GM12878 (cell line): ENCODE measurements around the gene PDZD7. TPM values are rescaled to one million over a fixed set of nuclear protein-coding genes. Genes with fewer than 3 reads are reported as not detected.

Source experiments
- ATAC-seq: fragments of 200-7000 bp; cut with Tn5 transposase; 3 replicates; pipeline ENCODE4 v1.9.1; 2020; ENCODE audit warnings: mild to moderate bottlenecking, moderate library complexity
- BruUV-seq: library from RNA; stranded (reverse); fragments of 400-500 nt; replicated peaks from 2 replicates; lab custom pipeline; 2021; lab: Mats Ljungman, UMichigan
- CTCF ChIA-PET: fragments of 300-600 bp; sonication (Branson Sonifier 250); formaldehyde crosslinking; extraction: SDS; loops from one replicate; lab custom pipeline; 2021; ENCODE audit warnings: inconsistent platforms; lab: Yijun Ruan, JAX
- POLR2A ChIA-PET: fragments of 350-600 bp; formaldehyde crosslinking; extraction: SDS; loops from one replicate; lab custom pipeline; 2021; ENCODE audit warnings: inconsistent platforms; lab: Charles Lee
- RAD21 ChIA-PET: fragments of 300-600 bp; sonication (Branson Sonifier 250); formaldehyde crosslinking; loops from one replicate; lab custom pipeline; 2023; ENCODE audit warnings: antibody characterized with exemption; ENCODE audit not compliant: unreplicated experiment; lab: Charles Lee
- SMC1A ChIA-PET: fragments of 300-600 bp; sonication (Branson Sonifier 250); formaldehyde crosslinking; loops from one replicate; lab custom pipeline; 2023; ENCODE audit not compliant: unreplicated experiment, uncharacterized antibody; lab: Charles Lee
- DNase-seq: peaks from one replicate; pipeline ENCODE4 v3.0.0-alpha.2; 2011; ENCODE audit warnings: low read depth, low spot score
- FAIRE-seq: peaks from 3 replicates; lab custom pipeline; 2011; peaks lifted over from hg19 to GRCh38; lab: Jason Lieb, UNC
- H2AFZ ChIP-seq: 2 replicates; pipeline ENCODE4 v1.6.0; 2011; ENCODE audit warnings: low read depth, low read length, control low read depth; ENCODE audit not compliant: control insufficient read depth
- H3K27ac ChIP-seq: 2 replicates; pipeline ENCODE4 v1.5.1; 2011; ENCODE audit warnings: control low read depth; ENCODE audit not compliant: control insufficient read depth, insufficient read depth
- H3K27me3 ChIP-seq, 2 experiments: replicated peaks in 1 of 2; 2 replicates each; pipeline versions ENCODE4 v1.6.0 to v1.6.1; 2011; ENCODE audit warnings: low read length in 1 of 2; ENCODE audit not compliant: control insufficient read depth in 2 of 2, insufficient read depth in 2 of 2
- H3K36me3 ChIP-seq, 2 experiments: 2 replicates each; pipeline ENCODE4 v1.5.1; 2011; ENCODE audit warnings: low read length in 1 of 2; ENCODE audit not compliant: control insufficient read depth in 2 of 2, insufficient read depth in 2 of 2
- H3K4me1 ChIP-seq: 2 replicates; pipeline ENCODE4 v1.6.1; 2011; ENCODE audit warnings: mild to moderate bottlenecking, low read length, moderate library complexity, mixed read lengths; ENCODE audit not compliant: control insufficient read depth, insufficient read depth
- H3K4me2 ChIP-seq: 2 replicates; pipeline ENCODE4 v1.6.0; 2011; ENCODE audit warnings: control low read depth; ENCODE audit not compliant: control insufficient read depth, insufficient read depth
- H3K4me3 ChIP-seq: fragments of 200-600 bp; sonication (generic); 2 replicates; pipeline ENCODE4 v1.5.1; 2016
- H3K79me2 ChIP-seq: 2 replicates; pipeline ENCODE4 v1.6.0; 2011; ENCODE audit warnings: low read length; ENCODE audit not compliant: control insufficient read depth, insufficient read depth
- H3K9ac ChIP-seq: 2 replicates; pipeline ENCODE4 v1.8.0; 2011; ENCODE audit warnings: low read length, control low read depth, mixed read lengths; ENCODE audit not compliant: control insufficient read depth, insufficient read depth
- H3K9me3 ChIP-seq: replicated peaks from 3 replicates; pipeline ENCODE4 v1.5.1; 2011; ENCODE audit warnings: mild to moderate bottlenecking, low read length; ENCODE audit not compliant: control insufficient read depth, insufficient read depth
- H4K20me1 ChIP-seq: 2 replicates; pipeline ENCODE4 v1.6.0; 2011; ENCODE audit not compliant: control insufficient read depth, insufficient read depth
- CREB1 ChIP-seq: IDR thresholded peaks from 2 replicates; pipeline ENCODE4 v1.6.1; 2012; ENCODE audit warnings: low read depth, mild to moderate bottlenecking, inconsistent platforms
- MEF2A ChIP-seq: IDR thresholded peaks from 2 replicates; pipeline ENCODE4 v1.6.1; 2011; ENCODE audit warnings: low read depth, mild to moderate bottlenecking, low read length, moderate library complexity; ENCODE audit not compliant: insufficient read depth
- NFYA ChIP-seq: IDR thresholded peaks from 2 replicates; pipeline ENCODE4 v1.6.1; 2011; ENCODE audit warnings: low read depth, mild to moderate bottlenecking, low read length, improper control_type of control experiment, borderline replicate concordance
- NRF1 ChIP-seq: conservative IDR thresholded peaks from 2 replicates; pipeline ENCODE4 v1.6.1; 2011; ENCODE audit warnings: mild to moderate bottlenecking, low read depth, low read length, improper control_type of control experiment
- SMAD1 ChIP-seq: fragments of 450-650 bp; IDR thresholded peaks from 2 replicates; pipeline ENCODE4 v1.6.1; 2018; ENCODE audit warnings: mild to moderate bottlenecking, low read depth; ENCODE audit not compliant: partially characterized antibody
- YY1 ChIP-seq: IDR thresholded peaks from 2 replicates; pipeline ENCODE4 v1.6.1; 2011; ENCODE audit warnings: low read depth, mild to moderate bottlenecking, low read length
- ZNF274 ChIP-seq: IDR thresholded peaks from one replicate; pipeline ENCODE4 v1.8.0; 2011; ENCODE audit not compliant: insufficient read length, insufficient read depth
- WGBS: methylation state at CpG from one replicate; pipeline ENCODE4 v1.1.6; 2016; ENCODE audit warnings: low lambda C conversion rate; ENCODE audit not compliant: insufficient replicate concordance, insufficient coverage; ENCODE audit errors: missing lambda C conversion rate; 5-methylcytosine and 5-hydroxymethylcytosine counted together
- in situ Hi-C: fragments of 300-500 bp; cut with MboI; formaldehyde crosslinking; loops from 9 replicates; pipeline ENCODE4 v1.14.3; 2018; ENCODE audit warnings: mixed read lengths
- intact Hi-C: fragments of 100-400 bp; cut with micrococcal nuclease; formaldehyde crosslinking; loops from one replicate; pipeline ENCODE4 v1.14.2; 2022; ENCODE audit not compliant: unreplicated experiment
- polyA plus RNA-seq, 11 experiments: library from polyadenylated mRNA; depleted of rRNA in 4 of 11; unstranded in 6 of 11; stranded (reverse) in 5 of 11; fragments of >200 nt; fragmentation: Nextera tagmentation in 4 of 11; fragmentation: Illumina TruSeq in 1 of 11; extraction: Ambion mirVana in 4 of 11; extraction: Trizol in 1 of 11; gene quantifications; 1 replicate in 1 of 11; 2 replicates in 10 of 11; pipeline versions ENCODE4 v1.2.1 to v1.2.3, GENCODE V29; 2011 to 2016; ENCODE audit warnings: inconsistent platforms in 2 of 11, missing spikeins in 2 of 11, low read depth in 1 of 11
- total RNA-seq, 4 experiments: library from RNA; depleted of rRNA in 3 of 4; stranded (reverse); fragments of >200 nt in 3 of 4; fragmentation: Illumina TruSeq in 1 of 4; extraction: Trizol in 1 of 4; gene quantifications; 2 replicates each; pipeline versions ENCODE4 v1.2.1 to v1.2.3, GENCODE V29; 2013 to 2021
- TF ChIP-seq, protein P1 (sequence below), 3 experiments: IDR thresholded peaks in 2 of 3; conservative IDR thresholded peaks in 1 of 3; 2 replicates each; pipeline ENCODE4 v1.5.1; 2011; ENCODE audit warnings: low read depth in 3 of 3, low read length in 3 of 3, mild to moderate bottlenecking in 3 of 3, control low read depth in 2 of 3, moderate library complexity in 2 of 3, inconsistent platforms in 1 of 3, mixed read lengths in 1 of 3; ENCODE audit not compliant: control insufficient read depth in 2 of 3, insufficient read depth in 1 of 3; ENCODE audit errors: extremely low read depth in 1 of 3
- TF ChIP-seq, protein P2 (sequence below): fragments of 450-650 bp; IDR thresholded peaks from 2 replicates; pipeline ENCODE4 v1.6.1; 2016; ENCODE audit warnings: mild to moderate bottlenecking, moderate library complexity, borderline replicate concordance
- TF ChIP-seq, protein P3 (sequence below): IDR thresholded peaks from 2 replicates; pipeline ENCODE4 v1.6.1; 2011; ENCODE audit warnings: borderline replicate concordance, low read depth, mild to moderate bottlenecking, moderate library complexity, mixed read lengths, low read length; ENCODE audit not compliant: insufficient read depth; ENCODE audit errors: extremely low read length
- TF ChIP-seq, protein P4 (sequence below): fragments of 450-650 bp; IDR thresholded peaks from 2 replicates; pipeline ENCODE4 v1.6.1; 2017; ENCODE audit warnings: mild to moderate bottlenecking

PDZD7 gene
- total and polyA plus RNA-seq, 10 of the 15 experiments (the other 5 are each of a cell fraction or from before 2014, with no cell fraction given): 0.01 to 0.20 (median 0.03) TPM; not detected in 7

DNA sequence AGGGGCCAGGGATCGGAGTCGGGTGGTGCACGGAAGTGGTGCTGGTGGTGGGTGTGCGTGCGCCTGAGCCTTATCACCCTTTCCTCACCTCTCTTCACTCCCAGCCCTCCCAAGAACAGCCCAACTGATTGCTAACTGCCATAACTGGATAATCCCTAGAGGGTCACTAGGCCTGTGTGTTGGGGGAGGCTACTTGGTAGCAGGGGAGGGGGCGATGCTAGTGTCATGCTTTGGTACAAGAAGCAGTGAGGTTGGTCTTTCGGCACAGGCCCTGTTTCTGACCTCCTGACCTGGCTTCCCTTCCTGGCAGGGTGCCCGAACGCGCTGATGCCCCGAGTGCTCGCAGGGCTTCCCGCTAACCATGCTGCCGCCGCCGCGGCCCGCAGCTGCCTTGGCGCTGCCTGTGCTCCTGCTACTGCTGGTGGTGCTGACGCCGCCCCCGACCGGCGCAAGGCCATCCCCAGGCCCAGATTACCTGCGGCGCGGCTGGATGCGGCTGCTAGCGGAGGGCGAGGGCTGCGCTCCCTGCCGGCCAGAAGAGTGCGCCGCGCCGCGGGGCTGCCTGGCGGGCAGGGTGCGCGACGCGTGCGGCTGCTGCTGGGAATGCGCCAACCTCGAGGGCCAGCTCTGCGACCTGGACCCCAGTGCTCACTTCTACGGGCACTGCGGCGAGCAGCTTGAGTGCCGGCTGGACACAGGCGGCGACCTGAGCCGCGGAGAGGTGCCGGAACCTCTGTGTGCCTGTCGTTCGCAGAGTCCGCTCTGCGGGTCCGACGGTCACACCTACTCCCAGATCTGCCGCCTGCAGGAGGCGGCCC is 31.5 kb upstream of the PDZD7 start:
- H3K4me3 ChIP-seq: peak overlapping the region; percentile 95; the same call in 1 of the 2 replicates
- ATAC-seq (peak; percentile 59), FAIRE-seq (no peak), DNase-seq (no peak)
- ChIA-PET RAD21 (interaction anchor here (1.4 to 7.5 kb wide), 5 partner anchors 12 to 64 kb away, joined by 4 to 68 read pairs (median 17); no protein-coding TSS in a partner anchor), POLR2A (interaction anchor here (0.6 to 5.2 kb wide), 7 partner anchors 9 to 1557 kb away, joined by 3 to 42 read pairs (median 6); no protein-coding TSS in a partner anchor), CTCF (interaction anchor here (0.6 to 23.4 kb wide), 8 partner anchors 12 to 1160 kb away, joined by 3 to 885 read pairs (median 8); partner anchors contain the start of genes KAZALD1, PDZD7 and SFXN3), SMC1A (interaction anchor here (1.2 to 2.9 kb wide), 4 partner anchors 11 to 80 kb away, joined by 3 to 16 read pairs (median 7); no protein-coding TSS in a partner anchor)
- peak overlapping the region; percentile 82 for H3K4me2 ChIP-seq
- no peaks in the 10 kb centered on the region for H3K36me3 ChIP-seq
- in situ Hi-C loops: no loop called here
- peak overlapping the region; percentile 98 for H3K27ac ChIP-seq
- peaks cover 2 to 3% of the 10 kb centered on the region in 2 experiments; a peak in 1 of 4 replicates for H3K27me3 ChIP-seq
- H3K9ac ChIP-seq: peak overlapping the region; percentile 98
- H3K4me1 ChIP-seq: peaks cover 42% of the 10 kb centered on the region
- H2AFZ ChIP-seq: peak overlapping the region; percentile 84
- H4K20me1 ChIP-seq: no peaks in the 10 kb centered on the region
- H3K9me3 ChIP-seq: no peaks in the 10 kb centered on the region
- intact Hi-C loops: no loop called here
- H3K79me2 ChIP-seq: peaks cover 20% of the 10 kb centered on the region
- 22% methylated on average over 53 of the region's 63 CpGs for WGBS
- BruUV-seq: no TSS peak
- TF ChIP-seq, protein P1, sequence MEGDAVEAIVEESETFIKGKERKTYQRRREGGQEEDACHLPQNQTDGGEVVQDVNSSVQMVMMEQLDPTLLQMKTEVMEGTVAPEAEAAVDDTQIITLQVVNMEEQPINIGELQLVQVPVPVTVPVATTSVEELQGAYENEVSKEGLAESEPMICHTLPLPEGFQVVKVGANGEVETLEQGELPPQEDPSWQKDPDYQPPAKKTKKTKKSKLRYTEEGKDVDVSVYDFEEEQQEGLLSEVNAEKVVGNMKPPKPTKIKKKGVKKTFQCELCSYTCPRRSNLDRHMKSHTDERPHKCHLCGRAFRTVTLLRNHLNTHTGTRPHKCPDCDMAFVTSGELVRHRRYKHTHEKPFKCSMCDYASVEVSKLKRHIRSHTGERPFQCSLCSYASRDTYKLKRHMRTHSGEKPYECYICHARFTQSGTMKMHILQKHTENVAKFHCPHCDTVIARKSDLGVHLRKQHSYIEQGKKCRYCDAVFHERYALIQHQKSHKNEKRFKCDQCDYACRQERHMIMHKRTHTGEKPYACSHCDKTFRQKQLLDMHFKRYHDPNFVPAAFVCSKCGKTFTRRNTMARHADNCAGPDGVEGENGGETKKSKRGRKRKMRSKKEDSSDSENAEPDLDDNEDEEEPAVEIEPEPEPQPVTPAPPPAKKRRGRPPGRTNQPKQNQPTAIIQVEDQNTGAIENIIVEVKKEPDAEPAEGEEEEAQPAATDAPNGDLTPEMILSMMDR (IDR thresholded peaks at IDR 0.05 in 2 of 3, conservative IDR thresholded peaks at IDR 0.05 in 1 of 3; ENCODE audit: control insufficient read depth in 2 of 3, extremely low read depth in 1 of 3, insufficient read depth in 1 of 3, low read depth in 3 of 3, low read length in 3 of 3): peak; percentile 57 to 73 (median 61); a peak in 5 of 6 replicates
- TF ChIP-seq ZNF274 (no peak), CREB1 (no peak), NRF1 (no peak), NFYA (no peak), SMAD1 (no peak), YY1 (peak; percentile 47; the same call in 1 of the 2 replicates), MEF2A (no peak)
- TF ChIP-seq, protein P2, sequence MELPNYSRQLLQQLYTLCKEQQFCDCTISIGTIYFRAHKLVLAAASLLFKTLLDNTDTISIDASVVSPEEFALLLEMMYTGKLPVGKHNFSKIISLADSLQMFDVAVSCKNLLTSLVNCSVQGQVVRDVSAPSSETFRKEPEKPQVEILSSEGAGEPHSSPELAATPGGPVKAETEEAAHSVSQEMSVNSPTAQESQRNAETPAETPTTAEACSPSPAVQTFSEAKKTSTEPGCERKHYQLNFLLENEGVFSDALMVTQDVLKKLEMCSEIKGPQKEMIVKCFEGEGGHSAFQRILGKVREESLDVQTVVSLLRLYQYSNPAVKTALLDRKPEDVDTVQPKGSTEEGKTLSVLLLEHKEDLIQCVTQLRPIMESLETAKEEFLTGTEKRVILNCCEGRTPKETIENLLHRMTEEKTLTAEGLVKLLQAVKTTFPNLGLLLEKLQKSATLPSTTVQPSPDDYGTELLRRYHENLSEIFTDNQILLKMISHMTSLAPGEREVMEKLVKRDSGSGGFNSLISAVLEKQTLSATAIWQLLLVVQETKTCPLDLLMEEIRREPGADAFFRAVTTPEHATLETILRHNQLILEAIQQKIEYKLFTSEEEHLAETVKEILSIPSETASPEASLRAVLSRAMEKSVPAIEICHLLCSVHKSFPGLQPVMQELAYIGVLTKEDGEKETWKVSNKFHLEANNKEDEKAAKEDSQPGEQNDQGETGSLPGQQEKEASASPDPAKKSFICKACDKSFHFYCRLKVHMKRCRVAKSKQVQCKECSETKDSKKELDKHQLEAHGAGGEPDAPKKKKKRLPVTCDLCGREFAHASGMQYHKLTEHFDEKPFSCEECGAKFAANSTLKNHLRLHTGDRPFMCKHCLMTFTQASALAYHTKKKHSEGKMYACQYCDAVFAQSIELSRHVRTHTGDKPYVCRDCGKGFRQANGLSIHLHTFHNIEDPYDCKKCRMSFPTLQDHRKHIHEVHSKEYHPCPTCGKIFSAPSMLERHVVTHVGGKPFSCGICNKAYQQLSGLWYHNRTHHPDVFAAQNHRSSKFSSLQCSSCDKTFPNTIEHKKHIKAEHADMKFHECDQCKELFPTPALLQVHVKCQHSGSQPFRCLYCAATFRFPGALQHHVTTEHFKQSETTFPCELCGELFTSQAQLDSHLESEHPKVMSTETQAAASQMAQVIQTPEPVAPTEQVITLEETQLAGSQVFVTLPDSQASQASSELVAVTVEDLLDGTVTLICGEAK: no peak
- TF ChIP-seq, protein P3, sequence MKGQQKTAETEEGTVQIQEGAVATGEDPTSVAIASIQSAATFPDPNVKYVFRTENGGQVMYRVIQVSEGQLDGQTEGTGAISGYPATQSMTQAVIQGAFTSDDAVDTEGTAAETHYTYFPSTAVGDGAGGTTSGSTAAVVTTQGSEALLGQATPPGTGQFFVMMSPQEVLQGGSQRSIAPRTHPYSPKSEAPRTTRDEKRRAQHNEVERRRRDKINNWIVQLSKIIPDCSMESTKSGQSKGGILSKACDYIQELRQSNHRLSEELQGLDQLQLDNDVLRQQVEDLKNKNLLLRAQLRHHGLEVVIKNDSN: no peak
- TF ChIP-seq, protein P4, sequence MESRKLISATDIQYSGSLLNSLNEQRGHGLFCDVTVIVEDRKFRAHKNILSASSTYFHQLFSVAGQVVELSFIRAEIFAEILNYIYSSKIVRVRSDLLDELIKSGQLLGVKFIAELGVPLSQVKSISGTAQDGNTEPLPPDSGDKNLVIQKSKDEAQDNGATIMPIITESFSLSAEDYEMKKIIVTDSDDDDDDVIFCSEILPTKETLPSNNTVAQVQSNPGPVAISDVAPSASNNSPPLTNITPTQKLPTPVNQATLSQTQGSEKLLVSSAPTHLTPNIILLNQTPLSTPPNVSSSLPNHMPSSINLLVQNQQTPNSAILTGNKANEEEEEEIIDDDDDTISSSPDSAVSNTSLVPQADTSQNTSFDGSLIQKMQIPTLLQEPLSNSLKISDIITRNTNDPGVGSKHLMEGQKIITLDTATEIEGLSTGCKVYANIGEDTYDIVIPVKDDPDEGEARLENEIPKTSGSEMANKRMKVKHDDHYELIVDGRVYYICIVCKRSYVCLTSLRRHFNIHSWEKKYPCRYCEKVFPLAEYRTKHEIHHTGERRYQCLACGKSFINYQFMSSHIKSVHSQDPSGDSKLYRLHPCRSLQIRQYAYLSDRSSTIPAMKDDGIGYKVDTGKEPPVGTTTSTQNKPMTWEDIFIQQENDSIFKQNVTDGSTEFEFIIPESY: no peak
